Keratinocyte (primary cell): Measurements from ENCODE around the gene CLCN1. TPM values are rescaled to one million over a fixed set of nuclear protein-coding genes. Genes with fewer than 3 reads are reported as not detected.

Experiments used
- DNase-seq: peaks from one replicate; pipeline ENCODE4 v3.0.0-alpha.2; 2011; ENCODE audit warnings: low read depth, missing footprints, low spot score
- FAIRE-seq: peaks from 2 replicates; lab custom pipeline; 2011; peaks lifted over from hg19 to GRCh38; lab: Jason Lieb, UNC
- H2AFZ ChIP-seq: 2 replicates; pipeline ENCODE4 v1.6.0; 2012; ENCODE audit warnings: low read length, control low read depth, inconsistent platforms; ENCODE audit not compliant: control insufficient read depth
- H3K27ac ChIP-seq: 2 replicates; pipeline ENCODE4 v1.5.1; 2011; ENCODE audit warnings: low read length; ENCODE audit not compliant: control insufficient read depth, insufficient read depth
- H3K27me3 ChIP-seq: 3 replicates; pipeline ENCODE4 v1.6.0; 2011; ENCODE audit warnings: low read length; ENCODE audit not compliant: control insufficient read depth, insufficient read depth; ENCODE audit errors: extremely low read depth
- H3K36me3 ChIP-seq, 2 experiments: 2 replicates in 1 of 2; 3 replicates in 1 of 2; pipeline ENCODE4 v1.5.1; 2011; ENCODE audit warnings: low read length in 2 of 2, mild to moderate bottlenecking in 1 of 2; ENCODE audit not compliant: control insufficient read depth in 2 of 2, insufficient read depth in 2 of 2; ENCODE audit errors: extremely low read depth in 1 of 2
- H3K4me1 ChIP-seq: 3 replicates; pipeline ENCODE4 v1.5.1; 2011; ENCODE audit warnings: low read length; ENCODE audit not compliant: control insufficient read depth, insufficient read depth; ENCODE audit errors: extremely low read depth
- H3K4me2 ChIP-seq: 3 replicates; pipeline ENCODE4 v1.6.0; 2011; ENCODE audit warnings: low read depth, low read length; ENCODE audit not compliant: control insufficient read depth, insufficient read depth; ENCODE audit errors: extremely low read depth
- H3K4me3 ChIP-seq, 3 experiments: fragments of 200-600 bp in 1 of 3; sonication (generic) in 1 of 3; 2 replicates in 2 of 3; 3 replicates in 1 of 3; pipeline ENCODE4 v1.5.1; 2011 to 2016; ENCODE audit warnings: low read length in 3 of 3, mild to moderate bottlenecking in 3 of 3, control low read depth in 2 of 3, inconsistent platforms in 1 of 3, low read depth in 1 of 3, mixed read lengths in 1 of 3, mixed run types in 1 of 3, moderate library complexity in 1 of 3; ENCODE audit not compliant: control insufficient read depth in 2 of 3, insufficient read depth in 2 of 3; ENCODE audit errors: extremely low read depth in 1 of 3
- H3K79me2 ChIP-seq: 2 replicates; pipeline ENCODE4 v1.6.0; 2012; ENCODE audit warnings: low read length; ENCODE audit not compliant: control insufficient read depth, insufficient read depth
- H3K9ac ChIP-seq: 3 replicates; pipeline ENCODE4 v1.6.0; 2011; ENCODE audit warnings: low read length; ENCODE audit not compliant: control insufficient read depth, insufficient read depth; ENCODE audit errors: extremely low read depth
- H3K9me1 ChIP-seq: 3 replicates; pipeline ENCODE4 v1.6.0; 2011; ENCODE audit warnings: low read length; ENCODE audit not compliant: control insufficient read depth, insufficient read depth; ENCODE audit errors: extremely low read depth
- H3K9me3 ChIP-seq: 2 replicates; pipeline ENCODE4 v1.5.1; 2012; ENCODE audit warnings: low read depth, low read length; ENCODE audit not compliant: control insufficient read depth
- H4K20me1 ChIP-seq: 3 replicates; pipeline ENCODE4 v1.6.0; 2011; ENCODE audit warnings: low read length; ENCODE audit not compliant: control insufficient read depth, insufficient read depth; ENCODE audit errors: extremely low read depth
- EZH2 ChIP-seq: IDR thresholded peaks from one replicate; pipeline ENCODE4 v1.6.1; 2012; ENCODE audit warnings: inconsistent platforms, mild to moderate bottlenecking, low read length, moderate library complexity
- dilution Hi-C: fragments of 300-500 bp; cut with MboI; formaldehyde crosslinking; loops from one replicate; pipeline ENCODE4 v1.7.0; 2020; ENCODE audit warnings: low sequenced_read_pairs; ENCODE audit not compliant: extremely low pct_ligation_motif_present
- polyA plus RNA-seq, 5 experiments: library from polyadenylated mRNA; depleted of rRNA in 3 of 5; stranded (reverse) in 3 of 5; stranded (forward) in 1 of 5; unstranded in 1 of 5; fragments of >200 nt; gene quantifications; 1 replicate in 1 of 5; 2 replicates in 3 of 5; 3 replicates in 1 of 5; pipeline versions ENCODE4 v1.2.1 to v1.2.3, GENCODE V29; 2011 to 2012; ENCODE audit warnings: missing spikeins in 2 of 5, low read depth in 1 of 5, low replicate concordance in 1 of 5
- TF ChIP-seq, protein P1 (sequence below), 3 experiments: IDR thresholded peaks in 1 of 3; conservative IDR thresholded peaks in 1 of 3; optimal IDR thresholded peaks in 1 of 3; 2 replicates in 2 of 3; 3 replicates in 1 of 3; pipeline versions ENCODE3 to v1.5.1; 2011; ENCODE audit warnings: low read length in 3 of 3, mild to moderate bottlenecking in 3 of 3, moderate library complexity in 2 of 3, control low read depth in 1 of 3, inconsistent platforms in 1 of 3; ENCODE audit not compliant: insufficient read depth in 2 of 3; ENCODE audit errors: extremely low read depth in 1 of 3

Gene CLCN1
- polyA plus RNA-seq, 1 donor (not counting 4 experiments of a cell fraction or from before 2014, with no cell fraction given): not detected

DNA sequence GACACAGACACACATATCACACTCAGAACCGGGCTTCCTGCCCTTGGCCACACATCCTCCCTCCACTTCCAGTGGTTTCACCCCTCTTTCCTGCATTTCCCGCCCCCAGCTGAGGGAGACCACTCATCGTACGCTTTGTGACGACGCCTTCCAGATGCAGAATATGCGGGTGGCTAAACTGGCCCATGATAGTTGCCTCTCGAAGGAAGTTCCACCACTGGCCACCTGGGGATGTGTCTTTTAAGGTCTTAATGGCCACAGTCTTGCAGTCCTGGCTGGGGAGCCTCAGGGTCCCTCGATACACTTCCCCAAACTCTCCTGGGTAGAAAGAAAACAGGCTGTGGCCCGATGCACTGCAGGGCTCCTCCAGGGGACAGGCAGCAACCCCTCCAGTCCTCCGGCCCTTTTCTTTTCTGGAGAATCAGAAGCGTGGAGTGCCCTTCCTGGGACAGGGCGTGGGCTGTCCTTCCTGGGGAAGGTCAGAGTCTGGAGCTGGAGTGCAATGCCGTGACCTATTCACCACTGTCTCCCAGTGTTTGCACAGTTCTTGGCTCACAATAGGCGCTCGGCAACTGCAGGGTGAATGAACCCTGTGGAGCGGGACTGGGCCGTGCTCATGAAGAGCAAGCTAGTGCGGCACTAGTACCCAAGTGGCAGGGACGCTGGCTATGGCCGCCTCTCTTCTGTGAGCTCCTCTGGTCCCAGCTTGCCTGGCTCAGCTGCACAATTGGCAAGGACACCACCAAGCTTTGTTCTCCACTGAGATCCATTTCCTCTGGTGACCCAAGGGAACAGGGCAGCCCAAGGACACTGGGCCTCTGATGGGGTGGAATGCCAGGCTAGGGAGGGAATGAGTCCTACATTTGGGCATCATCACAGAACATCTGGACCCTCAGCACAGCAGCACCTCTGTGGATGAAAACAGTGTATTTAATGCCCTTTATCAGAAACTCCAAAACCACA, 79.6 kb downstream of the CLCN1 start:
- no peaks in the 10 kb centered on the region for H3K79me2 ChIP-seq
- no peak overlapping the region for H3K27ac ChIP-seq
- peaks cover 33 to 35% of the 10 kb centered on the region in 2 experiments for H3K36me3 ChIP-seq
- DNase-seq: no peak
- H3K9me1 ChIP-seq: no peaks in the 10 kb centered on the region
- no peak overlapping the region for H3K9ac ChIP-seq
- no peak overlapping the region for H2AFZ ChIP-seq
- H4K20me1 ChIP-seq: peaks cover 8% of the 10 kb centered on the region
- dilution Hi-C loops: no loop called here
- no peaks in the 10 kb centered on the region for H3K27me3 ChIP-seq
- no peak for FAIRE-seq
- TF ChIP-seq EZH2: no peak
- TF ChIP-seq, protein P1, sequence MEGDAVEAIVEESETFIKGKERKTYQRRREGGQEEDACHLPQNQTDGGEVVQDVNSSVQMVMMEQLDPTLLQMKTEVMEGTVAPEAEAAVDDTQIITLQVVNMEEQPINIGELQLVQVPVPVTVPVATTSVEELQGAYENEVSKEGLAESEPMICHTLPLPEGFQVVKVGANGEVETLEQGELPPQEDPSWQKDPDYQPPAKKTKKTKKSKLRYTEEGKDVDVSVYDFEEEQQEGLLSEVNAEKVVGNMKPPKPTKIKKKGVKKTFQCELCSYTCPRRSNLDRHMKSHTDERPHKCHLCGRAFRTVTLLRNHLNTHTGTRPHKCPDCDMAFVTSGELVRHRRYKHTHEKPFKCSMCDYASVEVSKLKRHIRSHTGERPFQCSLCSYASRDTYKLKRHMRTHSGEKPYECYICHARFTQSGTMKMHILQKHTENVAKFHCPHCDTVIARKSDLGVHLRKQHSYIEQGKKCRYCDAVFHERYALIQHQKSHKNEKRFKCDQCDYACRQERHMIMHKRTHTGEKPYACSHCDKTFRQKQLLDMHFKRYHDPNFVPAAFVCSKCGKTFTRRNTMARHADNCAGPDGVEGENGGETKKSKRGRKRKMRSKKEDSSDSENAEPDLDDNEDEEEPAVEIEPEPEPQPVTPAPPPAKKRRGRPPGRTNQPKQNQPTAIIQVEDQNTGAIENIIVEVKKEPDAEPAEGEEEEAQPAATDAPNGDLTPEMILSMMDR (optimal IDR thresholded peaks at IDR 0.05 in 1 of 3, IDR thresholded peaks at IDR 0.05 in 1 of 3, conservative IDR thresholded peaks at IDR 0.05 in 1 of 3; ENCODE audit: extremely low read depth in 1 of 3, insufficient read depth in 2 of 3, low read length in 3 of 3): peak in 2 of 3 experiments; percentile 19 to 25
- peaks cover 4% of the 10 kb centered on the region for H3K4me1 ChIP-seq
- H3K9me3 ChIP-seq: no peaks in the 10 kb centered on the region
- no peak overlapping the region for H3K4me3 ChIP-seq
- H3K4me2 ChIP-seq: no peak overlapping the region

- FAIRE-seq: no peak
These were observed 80.3 kb downstream of the CLCN1 start for GRCh38 chr7:143396182-143396581.

More at GRCh38 chr7:143396182-143396581, 80.3 kb downstream of the CLCN1 start:
- Histone ChIP-seq H2AFZ (no peak overlapping the region), H3K9ac (no peak overlapping the region), H3K27me3 (no peaks in the 10 kb centered on the region), H3K4me2 (no peak overlapping the region), H3K9me3 (no peaks in the 10 kb centered on the region), H3K9me1 (no peaks in the 10 kb centered on the region), H3K36me3 (peaks cover 31 to 32% of the 10 kb centered on the region in 2 experiments), H4K20me1 (peaks cover 8% of the 10 kb centered on the region), H3K4me1 (peaks cover 4% of the 10 kb centered on the region), H3K4me3 (no peak overlapping the region), H3K79me2 (no peaks in the 10 kb centered on the region), H3K27ac (no peak overlapping the region)
- no peak for TF ChIP-seq EZH2
- TF ChIP-seq, protein P1 (optimal IDR thresholded peaks at IDR 0.05 in 1 of 3, IDR thresholded peaks at IDR 0.05 in 1 of 3, conservative IDR thresholded peaks at IDR 0.05 in 1 of 3; ENCODE audit: extremely low read depth in 1 of 3, insufficient read depth in 2 of 3, low read length in 3 of 3): no peak
- DNase-seq: no peak
- dilution Hi-C loops: no loop called here
